Neuronal stem cell (in vitro differentiated cells): ENCODE results near the gene OSER1.
"Not testable (repeated sequence)": the region's sequence is repeated elsewhere in the genome, so short reads cannot be mapped to it uniquely, and the experiment has no call there.

Experiments
- DNase-seq: peaks from one replicate; pipeline ENCODE4 v3.0.0-alpha.2; 2013; ENCODE audit warnings: low spot score
- H2AFZ ChIP-seq: one replicate; pipeline ENCODE4 v1.6.1; 2013; ENCODE audit warnings: mild to moderate bottlenecking, low read length, inconsistent platforms
- H2AK5ac ChIP-seq: 2 replicates; pipeline ENCODE4 v1.6.1; 2013; ENCODE audit warnings: low read depth, mild to moderate bottlenecking, inconsistent platforms, low read length, moderate library complexity, mixed read lengths
- H2BK120ac ChIP-seq: 2 replicates; pipeline ENCODE4 v1.6.1; 2013; ENCODE audit warnings: low read depth, mild to moderate bottlenecking, inconsistent platforms, low read length, moderate library complexity, mixed read lengths
- H2BK12ac ChIP-seq: one replicate; pipeline ENCODE4 v1.6.1; 2013; ENCODE audit warnings: low read length, inconsistent platforms
- H2BK15ac ChIP-seq: 2 replicates; pipeline ENCODE4 v1.6.1; 2013; ENCODE audit warnings: mild to moderate bottlenecking, low read length, inconsistent platforms, mixed read lengths
- H2BK5ac ChIP-seq: one replicate; pipeline ENCODE4 v1.6.1; 2013; ENCODE audit warnings: inconsistent platforms, mild to moderate bottlenecking, low read length, moderate library complexity
- H3K14ac ChIP-seq: one replicate; pipeline ENCODE4 v1.6.1; 2013; ENCODE audit warnings: low read length, inconsistent platforms
- H3K18ac ChIP-seq: 2 replicates; pipeline ENCODE4 v1.6.1; 2013; ENCODE audit warnings: low read length, inconsistent platforms
- H3K23ac ChIP-seq: 2 replicates; pipeline ENCODE4 v1.6.1; 2013; ENCODE audit warnings: low read depth, mild to moderate bottlenecking, mixed read lengths, low read length, inconsistent platforms; ENCODE audit not compliant: poor library complexity
- H3K27ac ChIP-seq: replicated peaks from 3 replicates; pipeline ENCODE4 v1.5.1; 2013; ENCODE audit warnings: low read length, inconsistent platforms
- H3K27me3 ChIP-seq, 3 experiments: 2 replicates each; pipeline ENCODE4 v1.6.1; 2013; ENCODE audit warnings: low read length in 3 of 3, mild to moderate bottlenecking in 2 of 3, inconsistent platforms in 1 of 3, low read depth in 1 of 3, mixed read lengths in 1 of 3, moderate library complexity in 1 of 3; ENCODE audit not compliant: control insufficient read depth in 3 of 3, insufficient read depth in 3 of 3
- H3K36me3 ChIP-seq, 2 donors: replicated peaks in 1 of 2; 2 replicates each; pipeline ENCODE4 v1.6.1; 2013; ENCODE audit warnings: low read length in 2 of 2; ENCODE audit not compliant: control insufficient read depth in 2 of 2, insufficient read depth in 2 of 2
- H3K4ac ChIP-seq: 2 replicates; pipeline ENCODE4 v1.6.1; 2013; ENCODE audit warnings: inconsistent platforms, mild to moderate bottlenecking, low read length, moderate library complexity
- H3K4me1 ChIP-seq, 2 donors: 1 replicate in 1 of 2; 2 replicates in 1 of 2; pipeline ENCODE4 v1.6.1; 2013; ENCODE audit warnings: low read length in 2 of 2, low read depth in 1 of 2; ENCODE audit not compliant: control insufficient read depth in 2 of 2, insufficient read depth in 1 of 2
- H3K4me2 ChIP-seq: one replicate; pipeline ENCODE4 v1.6.1; 2013; ENCODE audit warnings: mild to moderate bottlenecking, low read length, inconsistent platforms; ENCODE audit not compliant: insufficient read depth, poor library complexity, severe bottlenecking
- H3K4me3 ChIP-seq, 2 donors: 2 replicates each; pipeline ENCODE4 v1.5.1; 2013; ENCODE audit warnings: low read length in 2 of 2, mild to moderate bottlenecking in 2 of 2, inconsistent platforms in 1 of 2, moderate library complexity in 1 of 2
- H3K79me1 ChIP-seq: one replicate; pipeline ENCODE4 v1.6.1; 2013; ENCODE audit warnings: low read depth, mild to moderate bottlenecking, inconsistent platforms, low read length, moderate library complexity
- H3K9ac ChIP-seq: one replicate; pipeline ENCODE4 v1.6.1; 2013; ENCODE audit warnings: mild to moderate bottlenecking, low read depth, low read length, inconsistent platforms; ENCODE audit not compliant: poor library complexity
- H3K9me3 ChIP-seq, 2 donors: replicated peaks in 1 of 2; 2 replicates each; pipeline versions ENCODE3 to v1.6.1; 2013; ENCODE audit warnings: low read length in 2 of 2, mild to moderate bottlenecking in 2 of 2, inconsistent platforms in 1 of 2, low read depth in 1 of 2, mixed read lengths in 1 of 2, moderate library complexity in 1 of 2; ENCODE audit not compliant: control insufficient read depth in 2 of 2, insufficient read depth in 1 of 2
- H4K8ac ChIP-seq: one replicate; pipeline ENCODE4 v1.6.1; 2013; ENCODE audit warnings: low read depth, mild to moderate bottlenecking, inconsistent platforms, low read length, moderate library complexity
- H4K91ac ChIP-seq: one replicate; pipeline ENCODE4 v1.6.1; 2013; ENCODE audit warnings: low read length, low read depth, mild to moderate bottlenecking, inconsistent platforms; ENCODE audit not compliant: poor library complexity
- WGBS, 2 donors: extraction: QIAGEN DNeasy Blood & Tissue Kit; methylation state at CpG; one replicate each; pipeline ENCODE4 v1.1.7; 2013; ENCODE audit warnings: missing lambda C conversion rate in 2 of 2, mixed read lengths in 1 of 2; ENCODE audit not compliant: insufficient read length in 2 of 2, insufficient replicate concordance in 1 of 2; ENCODE audit errors: extremely low coverage in 2 of 2; 5-methylcytosine and 5-hydroxymethylcytosine counted together

OSER1 gene

GRCh38 chr20:44190197-44190852 lies 20.2 kb downstream of the OSER1 start:
- H3K4me2 ChIP-seq, H3K9ac ChIP-seq, H2BK120ac ChIP-seq, H2BK12ac ChIP-seq, H3K4ac ChIP-seq, H2AFZ ChIP-seq, H3K23ac ChIP-seq, H3K14ac ChIP-seq, H3K4me3 ChIP-seq, H3K79me1 ChIP-seq, H4K8ac ChIP-seq, H4K91ac ChIP-seq, H2BK5ac ChIP-seq, H3K9me3 ChIP-seq, H2BK15ac ChIP-seq, H3K27ac ChIP-seq, H3K4me1 ChIP-seq, H3K18ac ChIP-seq, H3K36me3 ChIP-seq, H2AK5ac ChIP-seq: not testable (repeated sequence)
- peak; percentile 75 for DNase-seq
- peaks cover 0 to 23% (median 0%) of the 10 kb centered on the region in 3 experiments for H3K27me3 ChIP-seq
- WGBS, 2 donors: no CpG with 5 or more reads among the region's 15 CpGs

- H2AK5ac ChIP-seq: no peak overlapping the region
- H4K91ac ChIP-seq: no peak overlapping the region
- H3K23ac ChIP-seq: no peak overlapping the region
- peaks cover 8% of the 10 kb centered on the region in 2 donors for H3K4me1 ChIP-seq
- no peak overlapping the region for H3K14ac ChIP-seq
- no peak overlapping the region for H2BK120ac ChIP-seq
- H2BK12ac ChIP-seq: no peak overlapping the region
- H3K27ac ChIP-seq: no peak overlapping the region
- no peak overlapping the region for H2BK5ac ChIP-seq
- no peak overlapping the region for H3K4ac ChIP-seq
- no peak overlapping the region for H3K4me3 ChIP-seq
- no peaks in the 10 kb centered on the region for H3K9me3 ChIP-seq
- H3K4me2 ChIP-seq: no peak overlapping the region
- no CpG with 5 or more reads among the region's 6 CpGs for WGBS, 2 donors
- peaks cover 0 to 23% (median 0%) of the 10 kb centered on the region in 3 experiments for H3K27me3 ChIP-seq
- H3K79me1 ChIP-seq: no peaks in the 10 kb centered on the region
- no peak overlapping the region for H3K18ac ChIP-seq
- no peak overlapping the region for H2BK15ac ChIP-seq
- H3K9ac ChIP-seq: no peak overlapping the region
- no peaks in the 10 kb centered on the region for H3K36me3 ChIP-seq
- no peak for DNase-seq
- H4K8ac ChIP-seq: no peak overlapping the region
- no peak overlapping the region for H2AFZ ChIP-seq
Observed at GRCh38 chr20:44188752-44189151, 21.8 kb downstream of the OSER1 start.

- peaks cover 8 to 10% of the 10 kb centered on the region in 2 donors for H3K4me1 ChIP-seq
- no peak overlapping the region for H3K18ac ChIP-seq
- no peak overlapping the region for H4K8ac ChIP-seq
- 100% methylated on average over 1 of the region's 8 CpGs; no CpG with 5 or more reads in 1 of the 2 donors for WGBS, 2 donors
- no peak for DNase-seq
- H2AFZ ChIP-seq: peak overlapping the region; percentile 88
- H3K27ac ChIP-seq: no peak overlapping the region
- no peaks in the 10 kb centered on the region for H3K79me1 ChIP-seq
- H2BK5ac ChIP-seq: no peak overlapping the region
- H2BK120ac ChIP-seq: no peak overlapping the region
- H3K23ac ChIP-seq: no peak overlapping the region
- H3K4me2 ChIP-seq: no peak overlapping the region
- H3K9ac ChIP-seq: no peak overlapping the region
- no peak overlapping the region for H3K14ac ChIP-seq
- H3K9me3 ChIP-seq: no peaks in the 10 kb centered on the region
- peaks cover 0 to 28% (median 0%) of the 10 kb centered on the region in 3 experiments for H3K27me3 ChIP-seq
- H3K4me3 ChIP-seq: no peak overlapping the region
- no peak overlapping the region for H2AK5ac ChIP-seq
- H3K4ac ChIP-seq: no peak overlapping the region
- H4K91ac ChIP-seq: no peak overlapping the region
- no peak overlapping the region for H2BK15ac ChIP-seq
- H3K36me3 ChIP-seq: no peaks in the 10 kb centered on the region
- no peak overlapping the region for H2BK12ac ChIP-seq
Observed at GRCh38 chr20:44187772-44188709, 22.5 kb downstream of the OSER1 start.
